Effector memory CD8-positive, alpha-beta T cell (primary cell): ENCODE measurements around the gene TACC2.

ENCODE experiments used
- ATAC-seq: fragments of 150-1000 bp; cut with Tn5 transposase; replicated peaks from 2 replicates; pipeline ENCODE4 v1.10.0; 2021; ENCODE audit warnings: mild to moderate bottlenecking, moderate library complexity
- DNase-seq, 3 experiments: peaks; one replicate each; pipeline ENCODE4 v3.0.0; 2021
- H3K27ac Mint-ChIP-seq, 2 donors: one replicate each; pipeline ENCODE4 v1.8.0; 2022; ENCODE audit warnings: mild to moderate bottlenecking in 2 of 2, mixed read lengths in 2 of 2, moderate library complexity in 2 of 2
- H3K27me3 Mint-ChIP-seq, 2 donors: one replicate each; pipeline ENCODE4 v1.8.0; 2022; ENCODE audit warnings: mixed read lengths in 2 of 2
- H3K36me3 Mint-ChIP-seq: one replicate; pipeline ENCODE4 v1.8.0; 2022; ENCODE audit warnings: mild to moderate bottlenecking, moderate library complexity, mixed read lengths; ENCODE audit not compliant: insufficient read depth
- H3K4me1 Mint-ChIP-seq, 2 donors: one replicate each; pipeline ENCODE4 v1.8.0; 2022; ENCODE audit warnings: low read depth in 2 of 2, mixed read lengths in 2 of 2
- H3K4me3 Mint-ChIP-seq, 2 donors: one replicate each; pipeline ENCODE4 v1.8.0; 2022; ENCODE audit warnings: mild to moderate bottlenecking in 2 of 2, mixed read lengths in 2 of 2, moderate library complexity in 2 of 2
- H3K9me3 Mint-ChIP-seq, 2 donors: one replicate each; pipeline ENCODE4 v1.8.0; 2022; ENCODE audit warnings: mixed read lengths in 2 of 2

Gene TACC2

DNA sequence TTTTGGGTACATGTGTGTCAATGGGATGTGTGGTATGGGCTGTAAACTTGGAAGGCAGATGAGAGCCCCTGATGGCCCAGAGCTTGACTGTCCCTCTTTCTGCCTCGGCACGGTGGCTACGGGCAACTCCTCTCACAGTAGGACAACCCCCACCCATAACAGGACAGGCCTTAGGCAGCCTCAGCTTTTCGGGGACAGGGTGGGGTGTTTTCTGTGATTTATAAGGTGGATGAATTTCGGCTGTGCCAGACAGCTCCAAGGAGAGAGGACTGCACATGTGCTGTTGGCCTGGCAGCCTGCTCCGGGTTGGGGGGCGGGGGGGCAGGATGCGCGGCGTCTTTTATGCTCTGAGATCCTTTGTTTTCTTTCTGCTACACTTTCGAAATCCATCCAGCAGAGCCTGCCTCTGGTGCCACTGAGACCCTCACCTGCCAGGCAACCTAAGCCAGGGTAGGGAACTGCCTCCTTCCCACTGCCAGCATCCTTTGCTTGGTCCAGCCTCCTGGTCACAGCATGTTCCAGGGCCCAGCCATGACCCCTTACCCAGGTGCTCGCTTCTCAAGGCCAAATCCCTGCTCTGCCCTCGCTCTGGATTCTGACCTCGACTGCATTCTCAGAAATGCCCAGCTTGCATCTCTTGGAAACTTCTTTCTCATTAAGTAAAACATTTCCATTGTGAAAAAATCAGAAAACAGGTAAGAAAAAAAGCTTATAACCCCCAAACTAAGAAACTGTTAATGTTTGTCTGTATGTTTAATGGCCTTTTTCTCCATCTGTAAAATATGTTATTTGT is 266.7 kb downstream of the TACC2 start:
- H3K27me3 Mint-ChIP-seq: peaks cover 28 to 68% of the 10 kb centered on the region in 2 donors
- DNase-seq (no peak), ATAC-seq (no peak)
- H3K36me3 Mint-ChIP-seq: no peaks in the 10 kb centered on the region
- H3K9me3 Mint-ChIP-seq: no peaks in the 10 kb centered on the region
- H3K4me1 Mint-ChIP-seq: no peaks in the 10 kb centered on the region
- no peak overlapping the region for H3K27ac Mint-ChIP-seq
- H3K4me3 Mint-ChIP-seq: no peak overlapping the region

DNA sequence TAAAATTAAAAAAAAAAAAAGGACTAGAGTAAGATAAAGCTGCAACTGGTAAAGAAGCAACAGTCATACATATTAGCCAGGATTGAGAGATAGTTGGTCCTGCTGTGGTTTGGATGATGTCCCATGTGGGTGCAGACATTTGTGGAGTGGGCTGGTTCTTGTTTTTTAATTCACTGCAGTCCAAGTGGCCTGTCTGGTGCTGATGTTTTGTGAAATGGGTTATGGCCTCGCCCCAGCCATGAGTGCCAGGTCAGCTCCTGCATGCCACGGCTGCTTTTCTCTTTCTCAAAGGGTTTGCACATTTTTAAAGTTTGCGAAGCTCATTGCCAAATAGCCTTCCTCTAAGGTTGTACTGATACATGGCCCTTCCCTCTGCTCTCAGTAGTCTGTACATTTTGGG is 268.1 kb downstream of the TACC2 start:
- peaks cover 28 to 68% of the 10 kb centered on the region in 2 donors for H3K27me3 Mint-ChIP-seq
- H3K4me1 Mint-ChIP-seq: no peaks in the 10 kb centered on the region
- DNase-seq (no peak), ATAC-seq (no peak)
- H3K27ac Mint-ChIP-seq: no peak overlapping the region
- H3K36me3 Mint-ChIP-seq: no peaks in the 10 kb centered on the region
- no peaks in the 10 kb centered on the region for H3K9me3 Mint-ChIP-seq
- no peak overlapping the region for H3K4me3 Mint-ChIP-seq

DNA sequence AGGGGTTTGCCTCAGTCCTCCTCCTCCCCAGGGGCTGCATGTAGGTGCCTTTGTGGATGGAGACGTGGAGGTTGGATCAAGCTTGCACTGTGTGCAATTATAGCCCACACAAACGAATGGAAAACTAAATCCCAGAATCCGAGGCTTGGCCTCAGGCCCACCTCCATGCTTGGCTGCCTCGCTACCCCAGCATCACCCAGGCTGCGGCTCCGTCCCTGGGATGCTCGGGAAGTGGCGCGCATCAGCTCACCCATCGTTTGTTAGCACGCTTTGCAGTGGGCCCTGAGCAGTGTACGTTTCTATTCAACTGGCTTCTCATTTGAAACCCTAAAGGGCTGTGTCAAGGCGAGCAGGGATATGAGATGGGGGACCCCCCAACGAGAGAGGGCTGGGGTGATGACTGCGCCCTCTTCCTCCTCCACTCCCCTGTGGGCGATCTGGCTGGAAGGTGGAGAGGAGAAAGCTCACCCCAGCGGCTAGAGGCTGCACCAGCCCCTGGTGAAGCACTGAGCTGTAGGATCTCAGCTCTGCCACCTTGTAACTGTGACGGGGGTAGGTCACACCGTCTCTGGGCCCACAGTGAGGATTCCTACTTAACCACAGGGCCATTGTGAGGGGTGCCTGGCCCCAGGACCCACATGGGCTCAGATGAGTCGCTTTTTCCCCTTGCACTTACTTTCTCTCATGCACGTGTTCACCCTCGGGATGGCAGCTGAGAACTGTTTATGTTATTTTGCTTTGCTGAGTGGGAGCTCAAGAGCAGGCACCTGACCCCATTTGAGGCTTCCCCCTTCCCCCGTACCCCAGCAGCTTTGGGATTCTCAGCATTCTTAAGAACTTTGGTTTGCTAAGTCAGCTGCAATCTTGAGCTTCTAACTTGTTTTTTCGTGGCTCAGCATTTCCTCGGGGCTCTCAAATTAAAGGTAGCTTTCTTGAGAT is 269.4 kb downstream of the TACC2 start:
- no peak for ATAC-seq
- H3K4me3 Mint-ChIP-seq: no peak overlapping the region
- H3K36me3 Mint-ChIP-seq: no peaks in the 10 kb centered on the region

DNA sequence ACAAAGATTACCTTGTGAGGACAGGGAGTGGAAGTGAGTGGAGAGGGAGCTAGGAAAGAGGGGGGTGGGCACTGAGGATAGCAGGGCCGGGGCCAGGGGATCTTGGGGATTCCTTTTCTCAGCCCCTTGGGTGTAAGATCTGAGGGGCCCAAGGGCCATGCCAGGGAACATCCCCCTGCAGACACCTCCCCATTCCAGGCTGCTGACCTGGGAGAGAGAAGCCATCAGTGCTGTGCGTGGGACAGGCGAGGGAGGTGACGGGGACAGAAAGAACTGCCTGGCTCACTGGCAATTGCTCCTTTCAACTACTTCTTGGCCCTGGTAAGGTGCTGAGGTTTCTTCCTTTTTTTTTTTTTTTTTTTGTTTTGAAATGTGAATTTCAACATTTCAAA is 270.1 kb downstream of the TACC2 start:
- H3K9me3 Mint-ChIP-seq: peaks cover 0 to 4% of the 10 kb centered on the region in 2 donors
- no peak overlapping the region for H3K4me3 Mint-ChIP-seq
- no peak for ATAC-seq
- no peak for DNase-seq
- H3K36me3 Mint-ChIP-seq: no peaks in the 10 kb centered on the region
- peaks cover 35 to 73% of the 10 kb centered on the region in 2 donors for H3K27me3 Mint-ChIP-seq
- H3K4me1 Mint-ChIP-seq: no peaks in the 10 kb centered on the region
- no peak overlapping the region for H3K27ac Mint-ChIP-seq

More for the DNA sequence above, 269.4 kb downstream of the TACC2 start:
- DNase-seq: no peak
- Mint-ChIP-seq H3K9me3 (peaks cover 0 to 4% of the 10 kb centered on the region in 2 donors), H3K4me1 (no peaks in the 10 kb centered on the region), H3K27ac (no peak overlapping the region), H3K27me3 (peaks cover 32 to 71% of the 10 kb centered on the region in 2 donors)

DNA sequence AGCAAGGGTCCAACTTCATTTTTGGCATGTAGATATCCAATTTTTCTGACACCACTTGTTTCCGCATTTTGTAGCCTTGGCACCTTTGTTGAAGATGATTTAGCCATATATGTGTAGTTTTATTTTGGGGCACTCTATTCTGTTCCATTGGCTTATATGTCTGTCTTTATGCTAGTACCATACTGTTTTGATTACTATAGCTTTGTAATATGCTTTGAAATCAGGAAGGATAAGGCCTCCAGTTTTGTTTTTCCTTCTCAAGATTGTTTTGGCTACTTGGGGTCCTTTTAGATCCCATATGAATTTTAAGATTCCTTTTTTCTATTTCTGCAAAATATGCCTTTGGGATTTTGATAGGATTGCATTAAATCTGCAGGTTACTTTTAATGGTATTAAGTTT is 272.6 kb downstream of the TACC2 start:
- Mint-ChIP-seq H3K36me3 (no peaks in the 10 kb centered on the region), H3K4me1 (no peaks in the 10 kb centered on the region), H3K4me3 (no peak overlapping the region), H3K27ac (no peak overlapping the region), H3K9me3 (peaks cover 0 to 4% of the 10 kb centered on the region in 2 donors), H3K27me3 (peaks cover 40 to 76% of the 10 kb centered on the region in 2 donors)
- DNase-seq: no peak
- ATAC-seq: no peak

DNA sequence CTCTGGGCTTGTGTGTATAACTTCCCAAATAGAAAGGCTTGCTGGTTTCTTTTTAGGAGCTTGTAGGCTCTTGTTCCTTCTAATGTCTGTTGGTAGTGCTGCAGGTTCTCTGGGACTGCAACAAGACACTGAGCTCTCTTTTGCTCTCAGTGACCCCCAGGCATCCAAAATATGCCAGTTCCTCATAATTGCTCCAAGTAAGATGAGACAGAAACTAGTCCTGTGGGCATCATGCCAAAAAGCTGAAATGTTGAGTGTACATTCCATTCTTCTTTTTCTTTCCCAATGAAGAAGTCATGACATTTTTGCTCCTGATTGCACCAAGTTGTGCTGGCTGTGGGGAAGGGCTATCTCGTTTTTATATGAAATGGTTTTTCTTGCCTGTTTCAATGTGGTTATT is 275.0 kb downstream of the TACC2 start:
- peaks cover 0 to 4% of the 10 kb centered on the region in 2 donors for H3K4me1 Mint-ChIP-seq
- DNase-seq (no peak), ATAC-seq (no peak)
- H3K9me3 Mint-ChIP-seq: peaks cover 0 to 4% of the 10 kb centered on the region in 2 donors
- H3K27me3 Mint-ChIP-seq: peaks cover 58 to 63% of the 10 kb centered on the region in 2 donors
- no peak overlapping the region for H3K4me3 Mint-ChIP-seq
- H3K27ac Mint-ChIP-seq: no peak overlapping the region
- H3K36me3 Mint-ChIP-seq: no peaks in the 10 kb centered on the region

DNA sequence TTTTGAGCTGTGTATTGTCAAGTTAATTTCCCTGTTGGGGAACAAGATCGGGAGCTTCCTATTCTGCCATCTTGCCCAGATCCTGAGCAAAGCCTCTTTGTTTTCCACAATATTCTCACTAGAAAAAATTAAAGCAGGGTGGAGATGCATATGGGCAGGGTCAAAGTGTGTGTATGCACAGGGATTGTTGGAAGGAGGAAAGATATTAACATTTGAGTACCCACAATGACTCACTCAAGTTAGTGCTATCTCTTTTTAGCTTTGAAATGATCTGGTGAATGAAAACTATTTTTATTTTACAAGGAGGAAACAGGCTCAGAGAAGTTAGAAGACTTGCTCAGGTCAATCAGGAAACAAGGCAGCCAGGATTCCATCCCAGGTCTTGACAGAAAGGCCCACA is 275.5 kb downstream of the TACC2 start:
- DNase-seq: no peak
- H3K27me3 Mint-ChIP-seq: peaks cover 58 to 59% of the 10 kb centered on the region in 2 donors
- no peak overlapping the region for H3K4me3 Mint-ChIP-seq
- no peak overlapping the region for H3K27ac Mint-ChIP-seq
- no peaks in the 10 kb centered on the region for H3K36me3 Mint-ChIP-seq
- H3K4me1 Mint-ChIP-seq: peaks cover 0 to 4% of the 10 kb centered on the region in 2 donors
- ATAC-seq: no peak
- peaks cover 0 to 4% of the 10 kb centered on the region in 2 donors for H3K9me3 Mint-ChIP-seq

DNA sequence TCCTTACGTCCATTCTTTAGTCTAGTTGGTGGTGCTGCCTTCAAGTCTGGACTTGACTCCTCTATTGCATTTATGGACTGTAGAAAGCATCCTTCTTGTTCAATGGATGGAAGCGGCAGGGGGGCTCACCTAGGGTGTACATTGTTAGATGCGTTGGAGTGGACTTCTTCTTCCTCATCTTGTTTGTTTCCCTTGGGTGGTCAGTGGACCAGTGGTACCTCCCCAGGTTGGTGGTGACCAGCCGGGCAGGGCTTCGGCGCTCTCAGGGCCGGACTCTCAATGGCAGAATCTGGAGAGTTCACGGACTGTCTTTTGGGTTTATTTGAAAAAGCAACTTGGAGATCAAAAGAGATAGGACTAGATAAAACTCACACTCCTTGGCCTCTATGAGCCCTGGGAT is 276.0 kb downstream of the TACC2 start:
- ATAC-seq (no peak), DNase-seq (no peak)
- peaks cover 0 to 4% of the 10 kb centered on the region in 2 donors for H3K9me3 Mint-ChIP-seq
- no peak overlapping the region for H3K4me3 Mint-ChIP-seq
- H3K27me3 Mint-ChIP-seq: peaks cover 53 to 59% of the 10 kb centered on the region in 2 donors
- peaks cover 0 to 4% of the 10 kb centered on the region in 2 donors for H3K4me1 Mint-ChIP-seq
- no peaks in the 10 kb centered on the region for H3K36me3 Mint-ChIP-seq
- H3K27ac Mint-ChIP-seq: no peak overlapping the region

DNA sequence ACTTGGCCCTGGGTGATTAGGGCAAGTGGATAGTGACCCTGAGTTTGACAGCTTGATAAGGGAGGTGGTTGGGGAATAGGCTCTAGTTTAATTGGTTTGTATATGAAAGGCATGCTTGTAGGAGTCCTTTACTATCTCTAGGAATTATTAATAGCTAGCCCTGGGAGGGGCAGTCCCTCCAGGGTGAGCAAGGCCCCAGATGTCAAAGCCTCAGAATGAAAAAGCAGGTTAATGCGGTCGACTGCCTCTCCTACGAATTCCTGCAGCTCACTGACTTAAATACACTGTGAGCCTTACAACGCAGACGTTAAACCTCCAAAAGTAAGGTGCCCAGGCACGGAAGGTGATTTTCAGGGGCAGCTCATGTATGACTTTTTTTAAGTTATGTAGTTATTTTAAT is 276.9 kb downstream of the TACC2 start:
- no peak overlapping the region for H3K4me3 Mint-ChIP-seq
- no peak overlapping the region for H3K27ac Mint-ChIP-seq
- no peak for ATAC-seq
- H3K27me3 Mint-ChIP-seq: peaks cover 51 to 54% of the 10 kb centered on the region in 2 donors
- H3K4me1 Mint-ChIP-seq: peaks cover 0 to 4% of the 10 kb centered on the region in 2 donors
- H3K36me3 Mint-ChIP-seq: no peaks in the 10 kb centered on the region
- no peak for DNase-seq
- H3K9me3 Mint-ChIP-seq: peaks cover 0 to 4% of the 10 kb centered on the region in 2 donors

DNA sequence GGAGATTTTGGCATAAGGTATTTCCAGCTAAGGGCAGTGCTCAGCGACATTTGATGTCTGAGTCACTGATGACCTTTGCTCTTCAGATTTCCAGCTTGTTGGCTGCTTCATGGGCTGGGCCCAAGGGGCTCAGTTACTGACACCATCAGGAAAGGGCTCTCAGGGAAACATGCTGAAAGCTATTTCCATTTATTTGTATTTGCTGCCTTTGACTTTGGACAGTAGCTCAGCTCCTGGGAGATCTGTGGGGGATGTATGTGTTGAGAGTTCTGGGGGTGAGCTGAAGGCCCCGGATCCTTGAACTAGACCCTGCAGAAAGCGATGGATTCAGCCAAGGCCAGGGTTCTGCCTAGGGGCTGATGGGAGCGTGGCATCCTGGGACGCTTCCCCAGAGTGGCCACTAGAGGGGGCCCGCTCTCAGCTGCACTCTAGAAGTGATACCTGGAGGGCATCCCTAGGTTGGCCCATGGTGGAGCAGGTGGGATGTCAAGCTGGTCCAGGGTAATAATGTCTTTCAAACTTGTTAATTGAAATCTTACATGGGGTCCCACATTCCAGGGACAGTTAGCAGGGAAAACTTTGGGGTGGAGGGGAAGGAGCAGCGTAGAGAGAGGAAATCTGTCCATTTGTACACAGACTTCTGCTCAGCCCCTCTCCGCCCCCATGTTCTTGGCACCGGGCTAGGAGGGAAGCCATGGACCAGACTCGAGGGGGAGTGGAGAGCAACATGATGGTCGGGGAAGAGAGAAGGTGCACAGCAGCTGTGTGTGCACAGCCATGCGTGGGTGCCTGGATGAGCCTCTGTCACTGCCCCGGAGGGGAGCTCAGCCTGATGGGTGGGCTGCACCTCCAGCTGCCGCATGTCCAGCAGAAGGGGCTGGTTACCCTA is 279.1 kb downstream of the TACC2 start:
- Mint-ChIP-seq H3K36me3 (no peaks in the 10 kb centered on the region), H3K4me3 (no peak overlapping the region), H3K4me1 (peaks cover 0 to 4% of the 10 kb centered on the region in 2 donors), H3K9me3 (peaks cover 0 to 3% of the 10 kb centered on the region in 2 donors), H3K27me3 (peaks cover 48 to 60% of the 10 kb centered on the region in 2 donors), H3K27ac (peak overlapping the region in 1 of 2 donors; percentile 41)
- ATAC-seq: peak; percentile 78
- peak; percentile 29 to 45 (median 33) for DNase-seq

DNA sequence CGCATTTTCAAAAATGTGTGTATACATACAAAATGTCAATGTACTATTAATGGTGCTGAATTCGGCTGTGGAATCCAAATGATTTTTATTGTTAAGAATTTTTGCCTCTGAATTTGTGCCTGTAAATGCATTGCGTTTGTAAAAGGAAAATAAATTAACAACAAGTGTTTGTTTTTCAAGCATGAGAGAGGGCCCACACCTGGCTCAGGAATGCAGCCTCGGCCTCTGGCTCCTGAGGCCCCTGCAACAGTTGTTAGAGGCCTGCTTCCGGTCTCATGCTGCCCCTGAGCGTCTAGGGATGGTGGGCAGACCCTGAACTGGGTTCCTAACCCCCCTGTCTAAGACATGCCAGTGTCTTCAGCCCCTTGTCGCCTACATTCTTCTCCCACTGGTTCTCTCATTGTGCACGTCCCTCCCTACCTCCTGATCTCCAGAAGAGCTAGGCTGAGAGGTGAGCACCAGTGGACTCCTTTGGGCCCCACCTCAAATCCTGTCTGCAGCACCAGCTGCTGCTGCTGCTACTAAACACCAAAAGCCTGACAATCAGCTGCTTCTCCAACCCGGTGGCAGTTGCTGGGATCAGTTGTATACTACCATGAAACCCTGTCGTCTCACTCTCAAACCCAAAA is 280.2 kb downstream of the TACC2 start:
- H3K4me1 Mint-ChIP-seq: peaks cover 0 to 4% of the 10 kb centered on the region in 2 donors
- no peaks in the 10 kb centered on the region for H3K36me3 Mint-ChIP-seq
- ATAC-seq (no peak), DNase-seq (no peak)
- peaks cover 37 to 50% of the 10 kb centered on the region in 2 donors for H3K27me3 Mint-ChIP-seq
- no peaks in the 10 kb centered on the region for H3K9me3 Mint-ChIP-seq
- H3K27ac Mint-ChIP-seq: no peak overlapping the region
- H3K4me3 Mint-ChIP-seq: no peak overlapping the region

DNA sequence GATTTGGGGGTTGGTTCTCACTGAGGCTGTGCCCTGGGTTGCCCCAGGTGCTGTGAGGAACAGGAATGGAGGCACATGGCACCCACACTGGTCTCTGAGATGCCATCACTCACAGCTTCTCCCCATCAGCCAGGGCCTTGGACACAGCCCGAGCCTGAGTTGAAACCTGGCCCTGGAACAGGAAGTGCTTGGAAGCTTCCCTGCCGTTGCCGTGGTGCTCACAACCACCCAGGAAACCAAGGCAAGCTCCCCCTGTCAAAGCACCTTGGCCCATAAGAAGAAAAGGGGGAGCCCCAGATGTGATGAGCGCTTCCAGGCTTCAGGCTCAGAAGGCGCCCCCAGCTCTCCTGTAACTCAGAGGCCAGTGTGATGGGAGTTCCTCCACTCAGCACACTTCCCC is 282.1 kb downstream of the TACC2 start, which contains the start of gene BTBD16:
Gene BTBD16 (plus strand): TSS at position 221 of the 400 bp plus-strand sequence. CDS start 3,786 bp downstream, outside the sequence.
- H3K9me3 Mint-ChIP-seq: no peaks in the 10 kb centered on the region
- DNase-seq (no peak), ATAC-seq (no peak)
- H3K4me3 Mint-ChIP-seq: no peak within 1 kb of the TSS
- no peaks in the 10 kb centered on the region for H3K36me3 Mint-ChIP-seq
- H3K4me1 Mint-ChIP-seq: peaks cover 0 to 4% of the 10 kb centered on the region in 2 donors
- peaks cover 31 to 45% of the 10 kb centered on the region in 2 donors for H3K27me3 Mint-ChIP-seq
- no peak within 1 kb of the TSS for H3K27ac Mint-ChIP-seq
